Nephron progenitor cell (in vitro differentiated cells): Measurements from ENCODE around the gene ADGRB2.

ENCODE experiments used
- DNase-seq: peaks from one replicate; pipeline ENCODE4 v3.0.0; 2021
- H3K27ac Mint-ChIP-seq: 2 replicates; pipeline ENCODE4 v1.8.0; 2021; ENCODE audit warnings: mild to moderate bottlenecking, moderate library complexity, mixed read lengths
- H3K27me3 Mint-ChIP-seq: 2 replicates; pipeline ENCODE4 v1.8.0; 2021; ENCODE audit warnings: mild to moderate bottlenecking, low read depth, mixed read lengths; ENCODE audit not compliant: poor library complexity
- H3K36me3 Mint-ChIP-seq: 2 replicates; pipeline ENCODE4 v1.8.0; 2021; ENCODE audit warnings: low read depth, mixed read lengths
- H3K4me1 Mint-ChIP-seq: 2 replicates; pipeline ENCODE4 v1.8.0; 2021; ENCODE audit warnings: mixed read lengths
- H3K4me3 Mint-ChIP-seq: 2 replicates; pipeline ENCODE4 v1.8.0; 2021; ENCODE audit warnings: mild to moderate bottlenecking, moderate library complexity, mixed read lengths
- H3K9me3 Mint-ChIP-seq: 2 replicates; pipeline ENCODE4 v1.8.0; 2021; ENCODE audit warnings: mild to moderate bottlenecking, moderate library complexity, mixed read lengths
- CTCF ChIP-seq: fragments of 200-600 bp; sonication (generic); IDR thresholded peaks from 2 replicates; pipeline ENCODE4 v1.5.0; 2021; ENCODE audit warnings: antibody characterized with exemption

Gene ADGRB2

GRCh38 chr1:31732343-31732742 lies 31.8 kb downstream of the ADGRB2 start:
- Mint-ChIP-seq H3K27me3 (peaks cover 6% of the 10 kb centered on the region), H3K27ac (no peak overlapping the region), H3K4me1 (peaks cover 18% of the 10 kb centered on the region), H3K9me3 (no peaks in the 10 kb centered on the region), H3K4me3 (no peak overlapping the region), H3K36me3 (no peaks in the 10 kb centered on the region)
- no peak for TF ChIP-seq CTCF
- no peak for DNase-seq

- H3K9me3 Mint-ChIP-seq: no peaks in the 10 kb centered on the region
- H3K4me3 Mint-ChIP-seq: no peak overlapping the region
- DNase-seq: no peak
- H3K27me3 Mint-ChIP-seq: peaks cover 6% of the 10 kb centered on the region
- H3K27ac Mint-ChIP-seq: no peak overlapping the region
- no peaks in the 10 kb centered on the region for H3K36me3 Mint-ChIP-seq
- TF ChIP-seq CTCF: no peak
- H3K4me1 Mint-ChIP-seq: peaks cover 18% of the 10 kb centered on the region
Observed at GRCh38 chr1:31731049-31731565, 33.0 kb downstream of the ADGRB2 start.

GRCh38 chr1:31730336-31731048 lies 33.6 kb downstream of the ADGRB2 start:
- no peak for DNase-seq
- Mint-ChIP-seq H3K36me3 (no peaks in the 10 kb centered on the region), H3K9me3 (no peaks in the 10 kb centered on the region), H3K27ac (no peak overlapping the region), H3K4me3 (no peak overlapping the region), H3K27me3 (peaks cover 4% of the 10 kb centered on the region), H3K4me1 (peaks cover 18% of the 10 kb centered on the region)
- no peak for TF ChIP-seq CTCF

- Mint-ChIP-seq H3K27ac (no peak overlapping the region), H3K9me3 (no peaks in the 10 kb centered on the region), H3K4me1 (peaks cover under 1% of the 10 kb centered on the region), H3K4me3 (no peak overlapping the region), H3K27me3 (no peaks in the 10 kb centered on the region), H3K36me3 (no peaks in the 10 kb centered on the region)
- no peak for DNase-seq
- no peak for TF ChIP-seq CTCF
Observed at GRCh38 chr1:31727849-31728248, 36.3 kb downstream of the ADGRB2 start.

GRCh38 chr1:31727195-31727594 lies 36.9 kb downstream of the ADGRB2 start:
- H3K27me3 Mint-ChIP-seq: no peaks in the 10 kb centered on the region
- H3K4me3 Mint-ChIP-seq: no peak overlapping the region
- no peaks in the 10 kb centered on the region for H3K4me1 Mint-ChIP-seq
- no peak for TF ChIP-seq CTCF
- no peaks in the 10 kb centered on the region for H3K36me3 Mint-ChIP-seq
- no peaks in the 10 kb centered on the region for H3K9me3 Mint-ChIP-seq
- no peak for DNase-seq
- no peak overlapping the region for H3K27ac Mint-ChIP-seq

- Mint-ChIP-seq H3K27ac (no peak overlapping the region), H3K4me3 (no peak overlapping the region)
Observed at GRCh38 chr1:31726715-31727114, 37.4 kb downstream of the ADGRB2 start.

More at GRCh38 chr1:31726715-31727114, 37.4 kb downstream of the ADGRB2 start:
- DNase-seq: no peak
- H3K4me1 Mint-ChIP-seq: no peaks in the 10 kb centered on the region
- H3K9me3 Mint-ChIP-seq: no peaks in the 10 kb centered on the region
- H3K27me3 Mint-ChIP-seq: peaks cover 3% of the 10 kb centered on the region
- TF ChIP-seq CTCF: no peak
- no peaks in the 10 kb centered on the region for H3K36me3 Mint-ChIP-seq
